ENCODE results near the gene C1orf50. TPM values are rescaled to one million over a fixed set of nuclear protein-coding genes. Genes with fewer than 3 reads are reported as not detected.

Gene C1orf50
- total RNA-seq, 1 donor: 5.2 TPM

DNA sequence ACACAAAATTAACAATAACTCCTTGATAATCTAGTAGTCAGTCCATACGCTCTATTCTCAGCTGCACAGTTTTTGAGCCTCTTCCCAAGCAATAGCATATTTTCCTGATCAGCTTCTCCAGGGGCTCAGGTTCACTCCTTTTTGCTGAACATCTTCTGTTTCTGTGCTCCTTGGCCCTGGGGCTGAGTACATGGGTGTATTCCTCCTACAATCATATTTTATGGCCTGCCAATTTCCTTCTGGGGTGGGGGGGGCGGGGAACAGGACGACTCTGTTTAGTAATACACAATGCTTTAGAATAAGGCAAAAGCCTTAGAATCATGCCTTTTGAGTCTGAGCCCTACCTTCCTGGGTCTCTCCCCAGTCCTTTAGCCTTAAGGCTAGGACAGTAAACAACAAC, 35.5 kb upstream of the C1orf50 start:
- no peak for DNase-seq (ENCODE audit: low read depth)
- H3K4me3 ChIP-seq (ENCODE audit: low read depth, low read length): no peak overlapping the region
- TF ChIP-seq, protein P1, sequence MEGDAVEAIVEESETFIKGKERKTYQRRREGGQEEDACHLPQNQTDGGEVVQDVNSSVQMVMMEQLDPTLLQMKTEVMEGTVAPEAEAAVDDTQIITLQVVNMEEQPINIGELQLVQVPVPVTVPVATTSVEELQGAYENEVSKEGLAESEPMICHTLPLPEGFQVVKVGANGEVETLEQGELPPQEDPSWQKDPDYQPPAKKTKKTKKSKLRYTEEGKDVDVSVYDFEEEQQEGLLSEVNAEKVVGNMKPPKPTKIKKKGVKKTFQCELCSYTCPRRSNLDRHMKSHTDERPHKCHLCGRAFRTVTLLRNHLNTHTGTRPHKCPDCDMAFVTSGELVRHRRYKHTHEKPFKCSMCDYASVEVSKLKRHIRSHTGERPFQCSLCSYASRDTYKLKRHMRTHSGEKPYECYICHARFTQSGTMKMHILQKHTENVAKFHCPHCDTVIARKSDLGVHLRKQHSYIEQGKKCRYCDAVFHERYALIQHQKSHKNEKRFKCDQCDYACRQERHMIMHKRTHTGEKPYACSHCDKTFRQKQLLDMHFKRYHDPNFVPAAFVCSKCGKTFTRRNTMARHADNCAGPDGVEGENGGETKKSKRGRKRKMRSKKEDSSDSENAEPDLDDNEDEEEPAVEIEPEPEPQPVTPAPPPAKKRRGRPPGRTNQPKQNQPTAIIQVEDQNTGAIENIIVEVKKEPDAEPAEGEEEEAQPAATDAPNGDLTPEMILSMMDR (IDR thresholded peaks at IDR 0.05; ENCODE audit: insufficient read depth, low read depth, low read length): no peak

DNA sequence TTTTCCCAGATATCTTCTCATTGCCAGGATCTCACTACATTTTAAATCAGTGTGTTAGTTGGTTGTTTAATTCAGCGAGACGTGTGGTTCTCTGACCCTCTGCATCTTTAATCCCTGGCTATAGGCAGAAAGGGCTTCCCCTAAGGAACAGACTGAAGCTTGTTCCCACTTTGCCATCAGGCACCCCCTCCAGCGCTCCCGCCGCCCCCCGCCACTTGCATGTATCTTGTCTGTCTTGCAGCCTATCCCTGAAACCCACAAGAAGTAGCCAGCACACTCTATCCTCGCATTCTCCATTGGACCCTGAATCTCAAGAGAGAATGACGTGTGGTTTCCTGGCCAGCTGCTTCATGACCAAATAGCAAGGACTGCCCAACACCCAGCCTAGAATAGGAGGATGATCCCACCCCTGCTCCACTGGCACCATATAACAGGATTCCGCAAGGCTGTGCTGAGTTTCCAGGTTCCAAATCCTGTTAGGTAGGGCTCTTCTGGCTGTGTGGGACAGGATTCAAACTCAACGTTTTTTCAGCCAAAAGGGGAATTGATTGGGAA, 34.8 kb upstream of the C1orf50 start:
- no peak for DNase-seq (ENCODE audit: low read depth)
- TF ChIP-seq, protein P1 (IDR thresholded peaks at IDR 0.05; ENCODE audit: insufficient read depth, low read depth, low read length): no peak
- H3K4me3 ChIP-seq (ENCODE audit: low read depth, low read length): no peak overlapping the region

DNA sequence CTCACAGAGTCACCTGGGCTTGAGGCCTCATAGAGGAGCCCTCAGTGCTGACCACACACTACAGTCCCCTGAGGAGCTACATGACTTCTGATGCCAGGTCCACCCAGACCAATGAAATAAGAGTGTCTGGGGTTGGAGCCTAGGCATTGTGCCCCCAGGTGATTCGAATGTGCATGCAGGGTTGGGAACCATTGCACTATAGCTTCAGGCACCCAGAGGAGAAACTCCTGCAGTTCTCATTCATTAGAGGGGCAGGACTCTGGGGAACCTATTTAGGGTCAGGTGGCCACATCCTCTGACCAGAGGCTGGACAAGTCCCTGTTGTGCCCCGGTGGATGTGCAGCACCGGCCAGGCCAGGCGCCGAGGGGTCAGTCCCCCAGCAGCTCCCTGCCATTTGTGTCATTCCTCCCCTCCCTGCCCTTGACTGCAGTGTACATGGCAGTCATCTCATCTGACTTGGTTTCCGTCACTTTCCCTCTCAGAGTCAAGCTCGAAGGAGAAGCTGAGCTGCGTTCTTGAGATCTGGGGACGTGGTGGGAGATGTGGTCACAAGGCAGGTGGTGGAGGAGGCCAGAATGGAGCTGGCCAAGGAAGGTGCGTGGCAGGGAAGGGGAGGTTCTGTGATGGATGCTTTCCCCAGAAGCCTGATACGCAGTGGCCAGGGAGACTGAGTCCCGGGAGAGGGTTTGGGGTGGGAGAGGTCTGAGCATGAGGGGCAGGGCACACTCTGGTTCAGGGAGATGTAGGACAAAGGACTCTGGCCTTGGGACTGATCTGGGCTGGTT, 33.4 kb upstream of the C1orf50 start:
- DNase-seq (ENCODE audit: low read depth): no peak
- TF ChIP-seq, protein P1 (IDR thresholded peaks at IDR 0.05; ENCODE audit: insufficient read depth, low read depth, low read length): no peak
- H3K4me3 ChIP-seq (ENCODE audit: low read depth, low read length): no peak overlapping the region

DNA sequence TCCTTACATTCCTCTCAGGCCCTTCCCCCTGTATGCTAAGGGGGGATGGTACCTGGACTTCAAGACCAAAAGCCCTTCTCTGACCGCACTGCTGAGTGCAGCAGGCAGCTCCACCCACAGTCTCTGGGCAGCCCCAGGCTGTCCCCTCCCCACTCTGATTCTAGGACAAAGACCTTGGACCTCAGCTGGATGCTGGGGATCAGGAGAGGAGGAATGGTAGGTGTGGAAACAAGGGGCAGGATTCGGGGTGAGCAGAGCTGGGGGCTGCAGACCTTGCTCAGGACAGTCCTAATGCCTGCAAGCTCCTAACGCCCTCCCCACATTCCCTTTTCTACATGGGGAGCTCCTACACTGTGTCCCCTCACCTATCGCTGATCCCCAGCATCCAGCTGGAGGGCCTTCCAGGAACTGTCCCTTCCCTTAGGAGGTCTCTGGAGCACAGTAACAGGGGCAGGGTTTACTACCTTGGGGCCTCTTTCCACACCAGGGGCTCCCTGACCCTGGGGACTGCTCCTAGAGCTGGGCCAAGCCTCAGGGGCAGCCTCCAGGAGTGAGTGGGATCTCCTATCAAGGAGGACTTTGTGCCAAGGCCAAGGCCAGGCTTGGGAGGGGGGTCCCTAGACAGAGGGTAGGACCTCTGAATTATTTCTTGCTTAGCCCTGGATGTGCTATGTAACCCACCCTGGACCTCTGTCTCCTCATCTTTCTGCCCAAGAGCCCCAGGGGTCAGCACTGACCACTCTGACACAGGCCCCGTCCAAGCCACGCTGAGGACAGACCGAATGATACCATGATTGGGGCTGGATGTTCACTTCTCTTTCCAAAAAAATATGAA, 32.6 kb upstream of the C1orf50 start:
- DNase-seq (ENCODE audit: low read depth): no peak
- H3K4me3 ChIP-seq (ENCODE audit: low read depth, low read length): no peak overlapping the region
- TF ChIP-seq, protein P1 (IDR thresholded peaks at IDR 0.05; ENCODE audit: insufficient read depth, low read depth, low read length): no peak

DNA sequence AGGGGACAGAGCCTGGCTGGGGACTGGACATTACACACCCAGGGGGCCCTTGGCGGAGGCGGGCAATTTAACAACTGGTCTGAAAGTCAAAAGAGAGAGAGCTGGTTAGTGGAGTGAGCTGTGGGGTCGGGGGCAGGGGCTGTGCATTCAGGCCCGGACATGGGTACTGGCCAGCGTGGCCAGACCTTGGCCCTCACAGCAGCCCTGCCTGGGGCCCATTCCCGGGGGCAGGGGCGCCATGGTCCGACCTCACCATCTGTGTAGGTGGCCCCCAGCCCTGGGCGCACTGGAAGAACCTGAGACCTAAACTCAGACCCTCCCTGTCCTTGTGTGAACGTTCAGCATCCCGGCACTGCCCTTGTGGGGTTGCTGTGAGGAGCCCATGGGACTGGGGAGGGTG, 32.0 kb upstream of the C1orf50 start:
- TF ChIP-seq, protein P1 (IDR thresholded peaks at IDR 0.05; ENCODE audit: insufficient read depth, low read depth, low read length): no peak
- DNase-seq (ENCODE audit: low read depth): no peak
- no peak overlapping the region for H3K4me3 ChIP-seq (ENCODE audit: low read depth, low read length)

DNA sequence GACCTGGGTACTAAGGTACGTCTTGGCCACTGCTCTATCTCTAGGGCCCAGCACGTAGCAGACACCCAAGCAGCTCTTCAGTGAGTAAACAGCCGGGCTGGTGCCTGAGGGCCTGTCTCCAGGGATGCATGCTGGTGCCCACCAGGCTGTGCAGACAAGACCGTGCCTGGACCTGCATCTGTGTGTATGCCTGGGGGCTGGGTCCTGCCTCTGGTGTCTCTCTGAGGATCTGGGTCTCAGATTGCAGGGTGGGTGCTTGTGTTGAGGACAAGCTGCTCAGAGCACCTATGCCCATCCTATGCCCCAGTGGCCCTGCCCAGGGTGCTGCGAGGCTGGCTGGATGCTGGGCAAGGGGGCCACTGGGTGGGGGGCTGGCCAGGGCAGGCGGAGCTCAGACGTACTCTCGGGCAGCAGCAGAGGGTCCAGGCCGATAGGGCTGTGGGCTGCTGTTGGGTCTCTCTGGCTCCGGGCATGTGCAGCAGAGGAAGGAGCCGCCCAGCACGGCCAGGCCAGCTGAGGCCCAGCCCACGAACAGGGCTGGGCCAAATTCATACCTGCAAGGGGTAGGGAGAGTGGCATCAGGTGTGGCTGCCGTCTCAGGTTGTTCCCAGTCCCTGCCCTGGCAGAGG, 31.5 kb upstream of the C1orf50 start:
- no peak overlapping the region for H3K4me3 ChIP-seq (ENCODE audit: low read depth, low read length)
- TF ChIP-seq, protein P1 (IDR thresholded peaks at IDR 0.05; ENCODE audit: insufficient read depth, low read depth, low read length): no peak
- DNase-seq (ENCODE audit: low read depth): no peak

All from fibroblast of villous mesenchyme (primary cell).